Fibroblast of gingiva (primary cell): ENCODE data around the gene PTGIS.

Experiments
- DNase-seq: peaks from one replicate; pipeline ENCODE4 v3.0.0-alpha.2; 2011; ENCODE audit warnings: low read depth

The PTGIS gene

GRCh38 chr20:49529470-49529869 is 38.5 kb downstream of the PTGIS start:
- DNase-seq, result no peak

- DNase-seq, result no peak
These were observed 41.4 kb downstream of the PTGIS start for GRCh38 chr20:49526568-49526967.

GRCh38 chr20:49526056-49526455 is 41.9 kb downstream of the PTGIS start:
- DNase-seq, result peak; percentile 88

- DNase-seq, result no peak
These were observed 44.1 kb downstream of the PTGIS start for GRCh38 chr20:49523767-49524360.

GRCh38 chr20:49521356-49521755 is 46.6 kb downstream of the PTGIS start:
- DNase-seq, result no peak

- no peak for DNase-seq
These were observed 48.1 kb downstream of the PTGIS start for GRCh38 chr20:49519777-49520359.

GRCh38 chr20:49519212-49519712 is 48.7 kb downstream of the PTGIS start:
- DNase-seq, result no peak

- DNase-seq, result no peak
These were observed 49.4 kb downstream of the PTGIS start for GRCh38 chr20:49518576-49518975.

- DNase-seq, result no peak
These were observed 50.2 kb downstream of the PTGIS start for GRCh38 chr20:49517805-49518100.

- no peak for DNase-seq
These were observed 50.8 kb downstream of the PTGIS start for GRCh38 chr20:49516916-49517804.

- DNase-seq, result no peak
These were observed 52.4 kb downstream of the PTGIS start for GRCh38 chr20:49515586-49515985.

GRCh38 chr20:49513517-49513916 is 54.4 kb downstream of the PTGIS start:
- no peak for DNase-seq

GRCh38 chr20:49513009-49513408 is 54.9 kb downstream of the PTGIS start:
- no peak for DNase-seq

GRCh38 chr20:49511788-49512525 is 56.0 kb downstream of the PTGIS start:
- DNase-seq, result no peak

- peak; percentile 97 for DNase-seq
These were observed 57.3 kb downstream of the PTGIS start for GRCh38 chr20:49510562-49511122.

GRCh38 chr20:49508435-49509199 is 59.3 kb downstream of the PTGIS start:
- peak; percentile 41 for DNase-seq

- DNase-seq, result no peak
These were observed 60.0 kb downstream of the PTGIS start for GRCh38 chr20:49507741-49508434.

GRCh38 chr20:49505518-49505917 is 62.4 kb downstream of the PTGIS start:
- peak; percentile 25 for DNase-seq

- DNase-seq, result no peak
These were observed 64.8 kb downstream of the PTGIS start for GRCh38 chr20:49503176-49503575.

GRCh38 chr20:49501917-49502316 is 66.0 kb downstream of the PTGIS start:
- no peak for DNase-seq

- no peak for DNase-seq
These were observed 70.6 kb downstream of the PTGIS start for GRCh38 chr20:49497398-49497669.
